ENCODE measurements around the gene STAG1. TPM values are rescaled to one million over a fixed set of nuclear protein-coding genes. Genes with fewer than 3 reads are reported as not detected.

Gene STAG1
- total and polyA plus RNA-seq, 2 of the 13 experiments (the other 11 are each of a cell fraction or from before 2014, with no cell fraction given): 6.2 to 25.9 TPM

DNA sequence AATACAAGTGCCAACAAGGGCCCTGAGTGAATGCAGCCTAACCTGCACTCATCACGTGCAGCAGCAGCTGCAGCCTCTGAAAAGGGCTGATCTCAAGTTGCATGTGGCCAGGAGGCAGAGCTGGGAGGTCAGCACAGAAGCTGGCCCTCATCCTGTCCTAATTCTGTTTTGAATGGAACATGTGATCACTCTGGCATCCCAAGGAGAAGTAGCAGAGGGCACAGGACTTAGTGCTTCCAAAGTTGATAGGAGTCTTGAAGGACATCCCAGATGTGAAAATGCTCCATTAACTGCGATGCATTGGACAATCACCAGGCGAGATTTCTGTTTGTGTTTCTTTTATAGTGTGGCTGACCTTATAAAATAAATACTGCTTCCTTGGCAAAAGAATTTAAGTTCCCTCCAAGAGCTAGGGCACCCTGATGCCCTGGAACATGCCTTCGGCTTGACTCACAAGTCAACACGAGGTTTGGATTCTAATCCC lies 31.6 kb upstream of the STAG1 start:
- intact Hi-C loops (cut with micrococcal nuclease; ENCODE audit: unreplicated experiment) (no loop called here), in situ Hi-C loops (cut with HindIII; ENCODE audit: extremely low pct_ligation_motif_present, low pct_unique_long_range_greater_than_20kb) (no loop called here)
- ATAC-seq: no peak
- no peaks in the 10 kb centered on the region for H3K9me3 ChIP-seq (ENCODE audit: low read length)
- ChIA-PET POLR2A (no interaction called here), CTCF (ENCODE audit: low intra/inter-chr PET ratio, low total read pairs) (no interaction called here)
- no peak overlapping the region for H3K9ac ChIP-seq (ENCODE audit: insufficient read depth, low read depth, low read length)
- H3K36me3 ChIP-seq (replicated peaks in 1 of 2; ENCODE audit: control insufficient read depth in 1 of 2, insufficient read depth in 2 of 2, low read length in 2 of 2): no peaks in the 10 kb centered on the region
- no TSS peak for BruUV-seq (replicated peaks)
- H3K4me2 ChIP-seq (ENCODE audit: low read depth, low read length): peak overlapping the region; percentile 40; the same call in 1 of the 2 replicates
- H2AFZ ChIP-seq (ENCODE audit: low read length): no peak overlapping the region
- H3K79me2 ChIP-seq (ENCODE audit: insufficient read depth, low read length): no peaks in the 10 kb centered on the region
- FAIRE-seq: no peak
- no peak for DNase-seq (ENCODE audit: low spot score)
- H3K4me3 ChIP-seq (replicated peaks in 1 of 3; ENCODE audit: insufficient read depth in 1 of 3, low read depth in 2 of 3, low read length in 3 of 3): no peak overlapping the region
- 44% methylated on average over 5 of the region's 5 CpGs for WGBS (ENCODE audit: low lambda C conversion rate)
- TF ChIP-seq MIER2 (CRISPR knock-in tag; IDR thresholded peaks at IDR 0.05) (no peak), NR1H2 (CRISPR knock-in tag; IDR thresholded peaks at IDR 0.05; ENCODE audit: borderline replicate concordance, low read depth) (no peak), ZNF333 (CRISPR knock-in tag; IDR thresholded peaks at IDR 0.05; ENCODE audit: borderline replicate concordance) (no peak), DZIP1 (CRISPR knock-in tag; IDR thresholded peaks at IDR 0.05) (no peak), FOXO1 (CRISPR knock-in tag; IDR thresholded peaks at IDR 0.05) (no peak), NRL (CRISPR knock-in tag; IDR thresholded peaks at IDR 0.05; ENCODE audit: borderline replicate concordance) (no peak), ZNF7 (CRISPR knock-in tag; IDR thresholded peaks at IDR 0.05) (0 out of 2 replicates have a peak, but pooled peaks have one; percentile 26), ZNF546 (CRISPR knock-in tag; conservative IDR thresholded peaks at IDR 0.05) (no peak), KAT7 (CRISPR knock-in tag; IDR thresholded peaks at IDR 0.05; ENCODE audit: borderline replicate concordance) (no peak)
- H4K20me1 ChIP-seq (ENCODE audit: insufficient read depth, low read length): no peaks in the 10 kb centered on the region
- peaks cover 17% of the 10 kb centered on the region for H3K4me1 ChIP-seq (ENCODE audit: insufficient read depth, low read length)
- H3K27me3 ChIP-seq (ENCODE audit: control insufficient read depth in 1 of 2, insufficient read depth in 2 of 2, low read length in 2 of 2): no peaks in the 10 kb centered on the region
- no peak overlapping the region for H3K27ac ChIP-seq (ENCODE audit: extremely low read length, insufficient read depth, low read length)

Measured in HepG2 (cell line).